ENCODE measurements around the gene MAZ.

MAZ gene

GRCh38 chr16:29835926-29836325 is 29.6 kb downstream of the MAZ start:
- TF ChIP-seq ARNTL (CRISPR knock-in tag; IDR thresholded peaks at IDR 0.05; ENCODE audit: borderline replicate concordance, low read depth), result no peak
- no peak for TF ChIP-seq ZFP3 (CRISPR knock-in tag; IDR thresholded peaks at IDR 0.05)
- TF ChIP-seq RARB (CRISPR knock-in tag; IDR thresholded peaks at IDR 0.05), result no peak
- TF ChIP-seq ZFP30 (CRISPR knock-in tag; IDR thresholded peaks at IDR 0.05), result no peak
- no peak for ATAC-seq

DNA sequence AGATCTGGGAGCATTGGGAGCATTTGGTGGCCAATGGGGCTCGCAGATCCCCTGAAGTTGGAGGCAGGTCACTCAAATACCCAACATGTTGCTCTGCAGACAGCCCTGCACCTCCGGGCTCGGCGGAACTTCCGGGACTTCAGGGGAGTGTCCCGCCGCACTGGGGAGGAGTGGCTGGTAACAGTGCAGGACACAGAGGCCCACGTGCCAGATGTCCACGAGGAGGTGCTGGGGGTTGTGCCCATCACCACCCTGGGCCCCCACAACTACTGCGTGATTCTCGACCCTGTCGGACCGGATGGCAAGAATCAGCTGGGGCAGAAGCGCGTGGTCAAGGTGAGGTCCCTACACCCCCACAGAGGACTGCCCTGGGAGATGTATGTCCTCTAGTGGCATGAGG is 30.3 kb downstream of the MAZ start:
- no peak for ATAC-seq
- no peak for TF ChIP-seq TCF4 (CRISPR knock-in tag; IDR thresholded peaks at IDR 0.05; ENCODE audit: borderline replicate concordance)
- TF ChIP-seq ARNTL (CRISPR knock-in tag; IDR thresholded peaks at IDR 0.05; ENCODE audit: borderline replicate concordance, low read depth), result no peak
- no peak for TF ChIP-seq SNAI2 (CRISPR knock-in tag; IDR thresholded peaks at IDR 0.05)
- TF ChIP-seq, protein P1, sequence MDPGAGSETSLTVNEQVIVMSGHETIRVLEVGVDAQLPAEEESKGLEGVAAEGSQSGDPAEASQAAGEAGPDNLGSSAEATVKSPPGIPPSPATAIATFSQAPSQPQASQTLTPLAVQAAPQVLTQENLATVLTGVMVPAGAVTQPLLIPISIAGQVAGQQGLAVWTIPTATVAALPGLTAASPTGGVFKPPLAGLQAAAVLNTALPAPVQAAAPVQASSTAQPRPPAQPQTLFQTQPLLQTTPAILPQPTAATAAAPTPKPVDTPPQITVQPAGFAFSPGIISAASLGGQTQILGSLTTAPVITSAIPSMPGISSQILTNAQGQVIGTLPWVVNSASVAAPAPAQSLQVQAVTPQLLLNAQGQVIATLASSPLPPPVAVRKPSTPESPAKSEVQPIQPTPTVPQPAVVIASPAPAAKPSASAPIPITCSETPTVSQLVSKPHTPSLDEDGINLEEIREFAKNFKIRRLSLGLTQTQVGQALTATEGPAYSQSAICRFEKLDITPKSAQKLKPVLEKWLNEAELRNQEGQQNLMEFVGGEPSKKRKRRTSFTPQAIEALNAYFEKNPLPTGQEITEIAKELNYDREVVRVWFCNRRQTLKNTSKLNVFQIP (CRISPR knock-in tag; IDR thresholded peaks at IDR 0.05; ENCODE audit: borderline replicate concordance, low read depth), result no peak
- TF ChIP-seq ISL1 (CRISPR knock-in tag; IDR thresholded peaks at IDR 0.05), result no peak
- no peak for TF ChIP-seq ZFP30 (CRISPR knock-in tag; IDR thresholded peaks at IDR 0.05)
- TF ChIP-seq CSDC2 (CRISPR knock-in tag; IDR thresholded peaks at IDR 0.05), result no peak
- TF ChIP-seq BACH2 (CRISPR knock-in tag; IDR thresholded peaks at IDR 0.05; ENCODE audit: borderline replicate concordance), result no peak
- TF ChIP-seq ZFP3 (CRISPR knock-in tag; IDR thresholded peaks at IDR 0.05), result no peak
- TF ChIP-seq RARB (CRISPR knock-in tag; IDR thresholded peaks at IDR 0.05), result no peak
- no peak for TF ChIP-seq GLIS3 (CRISPR knock-in tag; IDR thresholded peaks at IDR 0.05)
- TF ChIP-seq, protein P2, sequence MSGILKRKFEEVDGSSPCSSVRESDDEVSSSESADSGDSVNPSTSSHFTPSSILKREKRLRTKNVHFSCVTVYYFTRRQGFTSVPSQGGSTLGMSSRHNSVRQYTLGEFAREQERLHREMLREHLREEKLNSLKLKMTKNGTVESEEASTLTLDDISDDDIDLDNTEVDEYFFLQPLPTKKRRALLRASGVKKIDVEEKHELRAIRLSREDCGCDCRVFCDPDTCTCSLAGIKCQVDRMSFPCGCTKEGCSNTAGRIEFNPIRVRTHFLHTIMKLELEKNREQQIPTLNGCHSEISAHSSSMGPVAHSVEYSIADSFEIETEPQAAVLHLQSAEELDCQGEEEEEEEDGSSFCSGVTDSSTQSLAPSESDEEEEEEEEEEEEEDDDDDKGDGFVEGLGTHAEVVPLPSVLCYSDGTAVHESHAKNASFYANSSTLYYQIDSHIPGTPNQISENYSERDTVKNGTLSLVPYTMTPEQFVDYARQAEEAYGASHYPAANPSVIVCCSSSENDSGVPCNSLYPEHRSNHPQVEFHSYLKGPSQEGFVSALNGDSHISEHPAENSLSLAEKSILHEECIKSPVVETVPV (CRISPR knock-in tag; IDR thresholded peaks at IDR 0.05), result no peak
- TF ChIP-seq TSHZ2 (CRISPR knock-in tag; IDR thresholded peaks at IDR 0.05), result no peak
- no peak for TF ChIP-seq PPARA (CRISPR knock-in tag; IDR thresholded peaks at IDR 0.05; ENCODE audit: borderline replicate concordance)
- TF ChIP-seq, protein P3, sequence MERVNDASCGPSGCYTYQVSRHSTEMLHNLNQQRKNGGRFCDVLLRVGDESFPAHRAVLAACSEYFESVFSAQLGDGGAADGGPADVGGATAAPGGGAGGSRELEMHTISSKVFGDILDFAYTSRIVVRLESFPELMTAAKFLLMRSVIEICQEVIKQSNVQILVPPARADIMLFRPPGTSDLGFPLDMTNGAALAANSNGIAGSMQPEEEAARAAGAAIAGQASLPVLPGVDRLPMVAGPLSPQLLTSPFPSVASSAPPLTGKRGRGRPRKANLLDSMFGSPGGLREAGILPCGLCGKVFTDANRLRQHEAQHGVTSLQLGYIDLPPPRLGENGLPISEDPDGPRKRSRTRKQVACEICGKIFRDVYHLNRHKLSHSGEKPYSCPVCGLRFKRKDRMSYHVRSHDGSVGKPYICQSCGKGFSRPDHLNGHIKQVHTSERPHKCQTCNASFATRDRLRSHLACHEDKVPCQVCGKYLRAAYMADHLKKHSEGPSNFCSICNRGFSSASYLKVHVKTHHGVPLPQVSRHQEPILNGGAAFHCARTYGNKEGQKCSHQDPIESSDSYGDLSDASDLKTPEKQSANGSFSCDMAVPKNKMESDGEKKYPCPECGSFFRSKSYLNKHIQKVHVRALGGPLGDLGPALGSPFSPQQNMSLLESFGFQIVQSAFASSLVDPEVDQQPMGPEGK (CRISPR knock-in tag; IDR thresholded peaks at IDR 0.05; ENCODE audit: borderline replicate concordance), result no peak
- no peak for TF ChIP-seq ZC3H10 (CRISPR knock-in tag; IDR thresholded peaks at IDR 0.05)
- TF ChIP-seq CREB5 (CRISPR knock-in tag; IDR thresholded peaks at IDR 0.05; ENCODE audit: low read depth), result no peak

GRCh38 chr16:29837841-29838240 is 31.5 kb downstream of the MAZ start:
- no peak for ATAC-seq
- TF ChIP-seq PPARA (CRISPR knock-in tag; IDR thresholded peaks at IDR 0.05; ENCODE audit: borderline replicate concordance) (no peak), SNAI2 (CRISPR knock-in tag; IDR thresholded peaks at IDR 0.05) (no peak), ZFP3 (CRISPR knock-in tag; IDR thresholded peaks at IDR 0.05) (no peak), ZFP30 (CRISPR knock-in tag; IDR thresholded peaks at IDR 0.05) (no peak), ISL1 (CRISPR knock-in tag; IDR thresholded peaks at IDR 0.05) (no peak), CSDC2 (CRISPR knock-in tag; IDR thresholded peaks at IDR 0.05) (no peak), ZNF70 (CRISPR knock-in tag; IDR thresholded peaks at IDR 0.05) (no peak), ZNF565 (CRISPR knock-in tag; conservative IDR thresholded peaks at IDR 0.05; ENCODE audit: low read depth) (no peak)
- TF ChIP-seq, protein P2 (CRISPR knock-in tag; IDR thresholded peaks at IDR 0.05), result no peak
